Right atrium auricular region (tissue), 2 donors: ENCODE data around the gene PDE1A. TPM values are rescaled to one million over a fixed set of nuclear protein-coding genes. Genes with fewer than 3 reads are reported as not detected.
A peak's percentile ranks its signal among the peaks of the same experiment; 100 is the strongest.

ENCODE experiments used
- DNase-seq: peaks from one replicate; pipeline ENCODE4 v3.0.0-alpha.2; 2019; ENCODE audit warnings: low spot score
- H3K27ac ChIP-seq, 2 donors: fragments of 200-600 bp; sonication (generic); 1 replicate in 1 of 2; 2 replicates in 1 of 2; pipeline ENCODE4 v1.5.1; 2016 to 2019
- H3K27me3 ChIP-seq, 2 donors: fragments of 200-600 bp; sonication (generic); one replicate each; pipeline versions ENCODE4 v1.5.1 to v1.6.0; 2017 to 2019
- H3K36me3 ChIP-seq: fragments of 200-600 bp; sonication (generic); one replicate; pipeline ENCODE4 v1.5.1; 2016
- H3K4me1 ChIP-seq, 2 donors: fragments of 200-600 bp; sonication (generic); one replicate each; pipeline versions ENCODE4 v1.5.1 to v1.6.0; 2017 to 2019
- H3K4me3 ChIP-seq, 2 donors: fragments of 200-600 bp; sonication (generic); 1 replicate in 1 of 2; 2 replicates in 1 of 2; pipeline ENCODE4 v1.5.1; 2017 to 2019; ENCODE audit warnings: mild to moderate bottlenecking in 1 of 2, moderate library complexity in 1 of 2
- H3K9me3 ChIP-seq, 2 donors: fragments of 200-600 bp; sonication (generic); one replicate each; pipeline ENCODE4 v1.5.1; 2019
- CTCF ChIP-seq, 2 donors: fragments of 200-600 bp; sonication (generic); IDR thresholded peaks; one replicate each; pipeline ENCODE4 v1.5.1; 2019; ENCODE audit warnings: antibody characterized with exemption in 2 of 2
- total RNA-seq, 2 donors: library from RNA; depleted of rRNA; stranded (reverse); fragments of >200 nt; gene quantifications; one replicate each; pipeline ENCODE4 v1.1.0, GENCODE V29; 2016

The PDE1A gene
- total RNA-seq, 2 donors from 2014 or later = 7.0 to 10.7 TPM

DNA sequence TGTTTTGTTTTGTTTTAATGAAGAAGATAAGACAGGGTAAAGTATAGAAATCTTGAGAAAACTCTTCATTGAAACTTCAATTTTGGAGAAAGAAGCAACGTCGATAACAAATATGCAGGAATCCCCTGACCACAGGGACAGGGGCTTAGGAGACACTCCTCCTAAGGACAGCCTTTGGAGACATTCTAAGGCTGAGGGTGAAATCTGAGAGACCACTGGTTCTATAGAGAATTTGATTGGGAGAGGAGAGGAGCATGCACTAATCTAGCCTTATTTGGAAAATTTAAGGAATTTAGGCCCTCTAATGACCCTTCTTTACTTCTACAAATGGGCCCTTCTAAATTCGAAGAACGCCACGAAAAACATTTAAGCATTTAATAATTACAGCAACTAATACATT, 233.5 kb downstream of the PDE1A start:
- DNase-seq = no peak
- TF ChIP-seq CTCF (IDR thresholded peaks at IDR 0.05) = no peak

GRCh38 chr2:182191061-182191460, 235.8 kb downstream of the PDE1A start:
- Histone ChIP-seq H3K27me3 (no peaks in the 10 kb centered on the region), H3K4me1 (no peaks in the 10 kb centered on the region), H3K4me3 (no peak overlapping the region), H3K36me3 (no peaks in the 10 kb centered on the region), H3K27ac (no peak overlapping the region), H3K9me3 (no peaks in the 10 kb centered on the region)
- DNase-seq = no peak
- TF ChIP-seq CTCF (IDR thresholded peaks at IDR 0.05) = no peak

More for the DNA sequence above, 233.5 kb downstream of the PDE1A start:
- Histone ChIP-seq H3K36me3 (no peaks in the 10 kb centered on the region), H3K27ac (no peak overlapping the region), H3K4me1 (no peaks in the 10 kb centered on the region), H3K4me3 (no peak overlapping the region), H3K9me3 (no peaks in the 10 kb centered on the region), H3K27me3 (no peaks in the 10 kb centered on the region)

- Histone ChIP-seq H3K4me1 (no peaks in the 10 kb centered on the region), H3K9me3 (peaks cover 0 to 8% of the 10 kb centered on the region in 2 donors), H3K27me3 (no peaks in the 10 kb centered on the region), H3K27ac (no peak overlapping the region), H3K36me3 (no peaks in the 10 kb centered on the region), H3K4me3 (no peak overlapping the region)
- TF ChIP-seq CTCF (IDR thresholded peaks at IDR 0.05) = no peak
- DNase-seq = no peak
Observed at GRCh38 chr2:182187130-182187529, 239.7 kb downstream of the PDE1A start.

DNA sequence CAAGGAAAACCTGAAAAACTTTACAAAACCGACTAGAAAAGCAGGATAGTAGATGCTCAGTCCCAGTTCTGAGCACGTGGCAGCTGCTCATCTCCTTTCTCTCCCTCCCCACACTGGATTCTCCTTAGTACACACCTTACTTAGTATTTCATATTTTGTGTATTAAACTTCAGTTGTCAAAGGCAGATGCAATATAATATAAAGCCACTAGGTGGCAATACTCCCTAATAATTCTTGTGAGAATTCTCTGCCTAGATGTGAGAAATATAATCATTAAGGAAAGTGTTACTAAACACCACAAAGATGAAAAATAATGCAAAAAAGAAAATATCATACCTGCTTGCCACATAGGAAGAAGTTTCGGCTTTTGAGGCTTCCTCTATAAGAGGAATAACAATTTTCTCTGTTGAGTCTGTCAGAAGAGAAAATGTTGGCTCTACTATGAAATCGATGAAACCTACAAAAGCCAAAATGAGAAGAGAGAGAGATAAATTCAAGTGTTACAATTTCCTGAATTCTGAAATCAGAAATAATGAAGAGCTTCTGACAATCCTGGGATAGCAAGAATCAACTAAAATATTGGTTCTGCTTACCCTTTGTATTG, 240.6 kb downstream of the PDE1A start:
- peak; percentile 84 to 90 for TF ChIP-seq CTCF (IDR thresholded peaks at IDR 0.05)
- no peaks in the 10 kb centered on the region for H3K4me1 ChIP-seq
- no peak for DNase-seq
- H3K9me3 ChIP-seq = peaks cover 0 to 8% of the 10 kb centered on the region in 2 donors
- H3K4me3 ChIP-seq = no peak overlapping the region
- no peak overlapping the region for H3K27ac ChIP-seq
- no peaks in the 10 kb centered on the region for H3K27me3 ChIP-seq
- H3K36me3 ChIP-seq = no peaks in the 10 kb centered on the region

GRCh38 chr2:182182436-182182835, 244.4 kb downstream of the PDE1A start:
- no peaks in the 10 kb centered on the region for H3K27me3 ChIP-seq
- no peak for DNase-seq
- H3K9me3 ChIP-seq = peaks cover 0 to 8% of the 10 kb centered on the region in 2 donors
- H3K27ac ChIP-seq = no peak overlapping the region
- no peak overlapping the region for H3K4me3 ChIP-seq
- H3K36me3 ChIP-seq = no peaks in the 10 kb centered on the region
- H3K4me1 ChIP-seq = no peaks in the 10 kb centered on the region
- TF ChIP-seq CTCF (IDR thresholded peaks at IDR 0.05) = no peak

- peaks cover 0 to 8% of the 10 kb centered on the region in 2 donors for H3K9me3 ChIP-seq
- no peak for TF ChIP-seq CTCF (IDR thresholded peaks at IDR 0.05)
- H3K4me1 ChIP-seq = no peaks in the 10 kb centered on the region
- DNase-seq = no peak
- no peaks in the 10 kb centered on the region for H3K27me3 ChIP-seq
- no peak overlapping the region for H3K27ac ChIP-seq
- no peak overlapping the region for H3K4me3 ChIP-seq
- no peaks in the 10 kb centered on the region for H3K36me3 ChIP-seq
Observed at GRCh38 chr2:182181381-182181780, 245.5 kb downstream of the PDE1A start.
